PC-3 (cell line): ENCODE results near the gene ADK.

ENCODE experiments used
- EZH2 ChIP-seq: fragments of 300-600 bp; sonication (generic); IDR thresholded peaks from one replicate; pipeline ENCODE4 v1.6.1; 2017; ENCODE audit warnings: antibody characterized with exemption, mild to moderate bottlenecking, low read length; ENCODE audit not compliant: unreplicated experiment
- TF ChIP-seq, protein P1 (sequence below): fragments of 300-600 bp; sonication (generic); conservative IDR thresholded peaks from 2 replicates; pipeline ENCODE4 v1.5.1; 2017; ENCODE audit warnings: antibody characterized with exemption, low read depth, mild to moderate bottlenecking, low read length

DNA sequence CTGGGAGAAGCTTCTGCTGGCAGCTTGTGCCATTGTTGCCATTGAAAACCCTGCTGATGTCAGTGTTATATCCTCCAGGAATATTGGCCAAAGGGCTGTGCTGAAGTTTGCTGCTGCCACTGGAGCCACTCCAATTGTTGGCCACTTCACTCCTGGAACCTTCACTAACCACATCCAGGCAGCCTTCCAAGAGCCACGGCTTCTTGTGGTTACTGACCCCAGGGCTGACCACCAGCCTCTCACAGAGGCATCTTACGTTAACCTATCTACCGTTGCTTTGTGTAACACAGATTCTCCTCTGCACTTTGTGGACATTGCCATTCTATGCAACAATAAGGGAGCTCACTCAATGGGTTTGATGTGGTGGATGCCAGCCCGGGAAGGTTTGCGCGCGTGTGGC is 220.7 kb downstream of the ADK start:
- TF ChIP-seq, protein P1, sequence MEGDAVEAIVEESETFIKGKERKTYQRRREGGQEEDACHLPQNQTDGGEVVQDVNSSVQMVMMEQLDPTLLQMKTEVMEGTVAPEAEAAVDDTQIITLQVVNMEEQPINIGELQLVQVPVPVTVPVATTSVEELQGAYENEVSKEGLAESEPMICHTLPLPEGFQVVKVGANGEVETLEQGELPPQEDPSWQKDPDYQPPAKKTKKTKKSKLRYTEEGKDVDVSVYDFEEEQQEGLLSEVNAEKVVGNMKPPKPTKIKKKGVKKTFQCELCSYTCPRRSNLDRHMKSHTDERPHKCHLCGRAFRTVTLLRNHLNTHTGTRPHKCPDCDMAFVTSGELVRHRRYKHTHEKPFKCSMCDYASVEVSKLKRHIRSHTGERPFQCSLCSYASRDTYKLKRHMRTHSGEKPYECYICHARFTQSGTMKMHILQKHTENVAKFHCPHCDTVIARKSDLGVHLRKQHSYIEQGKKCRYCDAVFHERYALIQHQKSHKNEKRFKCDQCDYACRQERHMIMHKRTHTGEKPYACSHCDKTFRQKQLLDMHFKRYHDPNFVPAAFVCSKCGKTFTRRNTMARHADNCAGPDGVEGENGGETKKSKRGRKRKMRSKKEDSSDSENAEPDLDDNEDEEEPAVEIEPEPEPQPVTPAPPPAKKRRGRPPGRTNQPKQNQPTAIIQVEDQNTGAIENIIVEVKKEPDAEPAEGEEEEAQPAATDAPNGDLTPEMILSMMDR, result no peak
- TF ChIP-seq EZH2, result no peak
